HepG2 (cell line): ENCODE results near the gene FBXO5. TPM values are rescaled to one million over a fixed set of nuclear protein-coding genes. Genes with fewer than 3 reads are reported as not detected.

ENCODE experiments used
- ATAC-seq: fragments of 200-7000 bp; cut with Tn5 transposase; 3 replicates; pipeline ENCODE4 v1.9.1; 2020; ENCODE audit warnings: mild to moderate bottlenecking, moderate library complexity
- Bru-seq: library from RNA; stranded (reverse); fragments of 400-500 nt; gene quantifications from one replicate; lab custom pipeline; 2021; lab: Mats Ljungman, UMichigan
- BruChase-seq, 2 experiments: library from RNA; stranded (reverse); fragments of 400-500 nt; gene quantifications; one replicate each; lab custom pipeline; 2021; lab: Mats Ljungman, UMichigan
- BruUV-seq: library from RNA; stranded (reverse); fragments of 400-500 nt; replicated peaks from 2 replicates; lab custom pipeline; 2021; lab: Mats Ljungman, UMichigan
- CTCF ChIA-PET: fragments of 300-600 bp; formaldehyde crosslinking; extraction: SDS; loops from one replicate; lab custom pipeline; 2021; ENCODE audit warnings: low total read pairs, inconsistent platforms, low intra/inter-chr PET ratio; lab: Yijun Ruan, JAX
- POLR2A ChIA-PET: fragments of 350-600 bp; sonication (Branson Sonifier 250); formaldehyde crosslinking; loops from one replicate; lab custom pipeline; 2020; ENCODE audit warnings: antibody characterized with exemption, inconsistent platforms; lab: Yijun Ruan, JAX
- DNase-seq: peaks from one replicate; pipeline ENCODE4 v3.0.0-alpha.2; 2015; ENCODE audit warnings: low spot score
- FAIRE-seq: peaks from 3 replicates; lab custom pipeline; 2011; peaks lifted over from hg19 to GRCh38; lab: Jason Lieb, UNC
- H2AFZ ChIP-seq: one replicate; pipeline ENCODE4 v1.6.1; 2011; ENCODE audit warnings: low read length, inconsistent platforms
- H3K27ac ChIP-seq: fragments of 300-600 bp; 3 replicates; pipeline ENCODE4 v1.8.0; 2011; ENCODE audit warnings: mixed run types, mild to moderate bottlenecking, mixed read lengths, low read length, inconsistent platforms; ENCODE audit not compliant: insufficient read depth; ENCODE audit errors: extremely low read length
- H3K27me3 ChIP-seq, 2 experiments: fragments of 200-600 bp in 1 of 2; 2 replicates in 1 of 2; 3 replicates in 1 of 2; pipeline versions ENCODE4 v1.6.0 to v1.8.0; 2011; ENCODE audit warnings: low read length in 2 of 2, mild to moderate bottlenecking in 2 of 2, moderate library complexity in 2 of 2, inconsistent platforms in 1 of 2; ENCODE audit not compliant: insufficient read depth in 2 of 2, control insufficient read depth in 1 of 2
- H3K36me3 ChIP-seq, 2 experiments: fragments of 200-600 bp in 1 of 2; replicated peaks in 1 of 2; 2 replicates in 1 of 2; 3 replicates in 1 of 2; pipeline versions ENCODE4 v1.5.1 to v1.8.0; 2011; ENCODE audit warnings: low read length in 2 of 2, inconsistent platforms in 1 of 2; ENCODE audit not compliant: insufficient read depth in 2 of 2, control insufficient read depth in 1 of 2
- H3K4me1 ChIP-seq: 2 replicates; pipeline ENCODE4 v1.5.1; 2012; ENCODE audit warnings: low read length, inconsistent platforms; ENCODE audit not compliant: insufficient read depth
- H3K4me2 ChIP-seq: 2 replicates; pipeline ENCODE4 v1.6.0; 2011; ENCODE audit warnings: low read depth, low read length, inconsistent platforms
- H3K4me3 ChIP-seq, 3 experiments: fragments of 200-600 bp in 1 of 3; sonication (generic), shearing (Covaris generic) in 1 of 3; replicated peaks in 1 of 3; 2 replicates each; pipeline ENCODE4 v1.5.1; 2011 to 2016; ENCODE audit warnings: low read length in 3 of 3, inconsistent platforms in 2 of 3, low read depth in 2 of 3, mild to moderate bottlenecking in 2 of 3, control low read depth in 1 of 3, mixed read lengths in 1 of 3; ENCODE audit not compliant: insufficient read depth in 1 of 3
- H3K79me2 ChIP-seq: one replicate; pipeline ENCODE4 v1.6.1; 2011; ENCODE audit warnings: low read length, inconsistent platforms; ENCODE audit not compliant: insufficient read depth
- H3K9ac ChIP-seq: 2 replicates; pipeline ENCODE4 v1.6.0; 2011; ENCODE audit warnings: mild to moderate bottlenecking, low read depth, low read length, inconsistent platforms; ENCODE audit not compliant: insufficient read depth
- H3K9me3 ChIP-seq: 2 replicates; pipeline ENCODE4 v1.5.1; 2012; ENCODE audit warnings: mild to moderate bottlenecking, low read length
- H4K20me1 ChIP-seq: 2 replicates; pipeline ENCODE4 v1.6.0; 2011; ENCODE audit warnings: inconsistent platforms, mild to moderate bottlenecking, low read length, moderate library complexity; ENCODE audit not compliant: insufficient read depth
- AKAP8 ChIP-seq: sonication (generic); formaldehyde crosslinking; IDR thresholded peaks from 2 replicates; pipeline ENCODE4 v1.5.1; 2020; ENCODE audit warnings: mild to moderate bottlenecking, missing genetic modification reagents
- ATF3 ChIP-seq: sonication (generic); formaldehyde crosslinking; IDR thresholded peaks from 2 replicates; pipeline ENCODE4 v1.4.0; 2020; ENCODE audit warnings: missing genetic modification reagents
- BCLAF1 ChIP-seq: fragments of 450-650 bp; IDR thresholded peaks from 2 replicates; pipeline ENCODE4 v1.6.1; 2017; ENCODE audit warnings: mild to moderate bottlenecking
- ELF1 ChIP-seq: sonication (generic); formaldehyde crosslinking; IDR thresholded peaks from 2 replicates; pipeline ENCODE4 v1.4.0; 2020; ENCODE audit warnings: missing genetic modification reagents
- FIP1L1 ChIP-seq: fragments of 200-400 bp; formaldehyde crosslinking; IDR thresholded peaks from 2 replicates; pipeline ENCODE4 v1.6.1; 2018; ENCODE audit warnings: low read depth, mild to moderate bottlenecking, low read length, moderate library complexity, borderline replicate concordance; ENCODE audit not compliant: insufficient read depth
- FOXO1 ChIP-seq: sonication (generic); formaldehyde crosslinking; IDR thresholded peaks from 2 replicates; pipeline ENCODE4 v1.4.0; 2020; ENCODE audit warnings: missing genetic modification reagents
- GLI4 ChIP-seq: sonication (generic); formaldehyde crosslinking; IDR thresholded peaks from 2 replicates; pipeline ENCODE4 v1.5.1; 2020; ENCODE audit warnings: missing genetic modification reagents, mild to moderate bottlenecking, moderate library complexity, borderline replicate concordance
- MED13 ChIP-seq: sonication (generic); formaldehyde crosslinking; IDR thresholded peaks from 2 replicates; pipeline ENCODE4 v1.5.0; 2020; ENCODE audit warnings: missing genetic modification reagents
- SRY ChIP-seq: sonication (generic); formaldehyde crosslinking; IDR thresholded peaks from 2 replicates; pipeline ENCODE4 v1.8.0; 2022; ENCODE audit warnings: mild to moderate bottlenecking, missing genetic modification reagents
- TCF7 ChIP-seq: sonication (generic); IDR thresholded peaks from 2 replicates; pipeline ENCODE4 v1.6.1; 2016; ENCODE audit warnings: antibody characterized with exemption, low read depth
- ZNF180 ChIP-seq: sonication (generic); formaldehyde crosslinking; IDR thresholded peaks from 2 replicates; pipeline ENCODE4 v1.4.0; 2020; ENCODE audit warnings: low read depth, missing genetic modification reagents, borderline replicate concordance
- ZNF354B ChIP-seq: sonication (generic); formaldehyde crosslinking; IDR thresholded peaks from 2 replicates; pipeline ENCODE4 v1.8.0; 2022; ENCODE audit warnings: mild to moderate bottlenecking, missing genetic modification reagents
- WGBS: methylation state at CpG from one replicate; pipeline ENCODE4 v1.1.6; 2017; ENCODE audit warnings: low lambda C conversion rate; 5-methylcytosine and 5-hydroxymethylcytosine counted together
- in situ Hi-C: cut with HindIII; loops from 2 replicates; pipeline ENCODE4 v1.10.0; 2017; ENCODE audit warnings: low pct_unique_long_range_greater_than_20kb; ENCODE audit not compliant: extremely low pct_ligation_motif_present
- intact Hi-C: fragments of 100-400 bp; cut with micrococcal nuclease; formaldehyde crosslinking; loops from one replicate; pipeline ENCODE4 v1.10.0; 2022; ENCODE audit not compliant: unreplicated experiment
- long read RNA-seq, 2 experiments: library from RNA in 1 of 2; library from polyadenylated mRNA in 1 of 2; stranded (forward) in 1 of 2; unstranded in 1 of 2; transcript quantifications; one replicate each; pipeline ENCODE4 v2.0.0, GENCODE V29; 2019 to 2022
- polyA minus RNA-seq, 3 experiments: library from RNA; depleted of rRNA, polyadenylated mRNA; stranded (reverse); fragments of >200 nt; gene quantifications; 2 replicates each; pipeline ENCODE4 v1.2.3, GENCODE V29; 2011; ENCODE audit warnings: low replicate concordance in 1 of 3
- polyA plus RNA-seq, 8 experiments: library from polyadenylated mRNA; depleted of rRNA in 3 of 8; stranded (reverse) in 7 of 8; unstranded in 1 of 8; fragments of >200 nt; fragmentation: Illumina TruSeq in 4 of 8; extraction: Trizol in 4 of 8; gene quantifications; 2 replicates each; pipeline versions ENCODE4 v1.2.1 to v1.2.3, GENCODE V29; 2011 to 2016; ENCODE audit warnings: low read depth in 4 of 8, missing spikeins in 1 of 8, mixed read lengths in 1 of 8; ENCODE audit not compliant: insufficient read depth in 1 of 8
- total RNA-seq, 5 experiments: library from RNA; depleted of rRNA; stranded (reverse); fragments of >200 nt; fragmentation: Illumina TruSeq; extraction: Trizol; gene quantifications; 2 replicates each; pipeline ENCODE4 v1.2.3, GENCODE V29; 2016; ENCODE audit warnings: low read depth in 1 of 5

Gene FBXO5
- 41.5 and 53.4 TPM in 2 replicates for total RNA-seq (2016; rRNA removed; fragmentation: Illumina TruSeq; extraction: Trizol)
- total RNA-seq (2016; cell fraction: cytosol; rRNA removed; fragmentation: Illumina TruSeq; extraction: Trizol; ENCODE audit: low read depth) = 12.2 and 13.1 TPM in 2 replicates
- 41.0 and 52.6 TPM in 2 replicates for total RNA-seq (2016; cell fraction: insoluble cytoplasmic fraction; rRNA removed; fragmentation: Illumina TruSeq; extraction: Trizol)
- total RNA-seq (2016; cell fraction: membrane; rRNA removed; fragmentation: Illumina TruSeq; extraction: Trizol) = 26.8 and 32.5 TPM in 2 replicates
- 33.7 and 33.8 TPM in 2 replicates for total RNA-seq (2016; cell fraction: nucleus; rRNA removed; fragmentation: Illumina TruSeq; extraction: Trizol)
- polyA plus RNA-seq (2011; rRNA removed) = 9.5 and 15.8 TPM in 2 replicates
- polyA plus RNA-seq (2011; cell fraction: cytosol; rRNA removed) = 7.8 and 8.3 TPM in 2 replicates
- 8.9 and 9.3 TPM in 2 replicates for polyA plus RNA-seq (2011; cell fraction: nucleus; rRNA removed)
- polyA plus RNA-seq (2012) = 9.9 and 16.2 TPM in 2 replicates
- 2.0 and 2.6 TPM in 2 replicates for polyA plus RNA-seq (2016; cell fraction: cytosol; fragmentation: Illumina TruSeq; extraction: Trizol; ENCODE audit: low read depth)
- polyA plus RNA-seq (2016; cell fraction: insoluble cytoplasmic fraction; fragmentation: Illumina TruSeq; extraction: Trizol; ENCODE audit: low read depth) = 50.6 and 54.8 TPM in 2 replicates
- 6.0 and 7.7 TPM in 2 replicates for polyA plus RNA-seq (2016; cell fraction: membrane; fragmentation: Illumina TruSeq; extraction: Trizol; ENCODE audit: low read depth)
- 51.9 and 52.2 TPM in 2 replicates for polyA plus RNA-seq (2016; cell fraction: nucleus; fragmentation: Illumina TruSeq; extraction: Trizol; ENCODE audit: insufficient read depth, low read depth)
- polyA minus RNA-seq (2011; rRNA and poly(A)+ RNA removed; ENCODE audit: low replicate concordance) = 2.0 and 4.4 TPM in 2 replicates
- polyA minus RNA-seq (2011; cell fraction: cytosol; rRNA and poly(A)+ RNA removed) = 7.6 and 9.1 TPM in 2 replicates
- polyA minus RNA-seq (2011; cell fraction: nucleus; rRNA and poly(A)+ RNA removed) = 24.9 and 29.1 TPM in 2 replicates
- Bru-seq, nascent RNA = percentile 97 among the genes with signal in this experiment
- BruChase-seq, experiment 1, labeled RNA remaining after a 6-hour chase = percentile 76 among the genes with signal in this experiment
- percentile 92 among the genes with signal in this experiment for BruChase-seq, experiment 2, labeled RNA remaining after a 2-hour chase
- long read RNA-seq, experiment 1, transcript FBXO5-202 (5 exons, 2,221 nt) = minor isoform, 7 of 35 reads
- long read RNA-seq, experiment 1, transcript FBXO5-201 (5 exons, 2,037 nt) = major isoform, 20 of 35 reads
- long read RNA-seq, experiment 1, partial matches to known transcripts = 5 of 35 reads
- long read RNA-seq, experiment 1, other reads (novel, unspliced or antisense) = 2 of 35 reads
- long read RNA-seq, experiment 2, partial matches to known transcripts = 2 of 5 reads
- long read RNA-seq, experiment 2, other reads (novel, unspliced or antisense) = 2 of 5 reads

- Histone ChIP-seq H3K27ac (peak within 1 kb of the TSS; percentile 92), H3K4me2 (peak within 1 kb of the TSS; percentile 83), H3K27me3 (no peaks in the 10 kb centered on the region; a peak in 1 of 5 replicates), H3K36me3 (peaks cover under 1 to 4% of the 10 kb centered on the region in 2 experiments; a peak in 3 of 5 replicates), H3K79me2 (peaks cover 82% of the 10 kb centered on the region), H3K9ac (peak within 1 kb of the TSS; percentile 85), H2AFZ (peak within 1 kb of the TSS; percentile 81), H4K20me1 (peaks cover 31% of the 10 kb centered on the region), H3K4me1 (peaks cover 54% of the 10 kb centered on the region), H3K9me3 (no peaks in the 10 kb centered on the region), H3K4me3 (peak within 1 kb of the TSS; percentile 74 to 100 (median 97))
- POLR2A ChIA-PET = interaction anchor here (0.7 to 2.1 kb wide), 9 partner anchors 9 to 686 kb away, joined by 3 to 28 read pairs (median 4); partner anchors contain the start of gene MTRF1L
- under 1% methylated on average over 46 of the region's 66 CpGs for WGBS
- intact Hi-C loops (loop anchor here (10.0 kb wide), 1 partner anchor 1588 kb away; the partner anchor contains the start of gene ZBTB2), in situ Hi-C loops (loop anchor here (25.0 kb wide), 1 partner anchor 696 kb away; no protein-coding TSS in a partner anchor)
- FAIRE-seq = no peak
- peak; percentile 96 for DNase-seq
- CTCF ChIA-PET = no interaction called here
- peak; percentile 93 for ATAC-seq
- BruUV-seq = no TSS peak
- TF ChIP-seq SRY (peak; percentile 65), BCLAF1 (no peak), ELF1 (CRISPR knock-in tag) (peak; percentile 84), FIP1L1 (0 out of 2 replicates have a peak, but pooled peaks have one; percentile 63), FOXO1 (CRISPR knock-in tag) (no peak), MED13 (CRISPR knock-in tag) (peak; percentile 30; the same call in 1 of the 2 replicates), GLI4 (CRISPR knock-in tag) (peak; percentile 93; the same call in 1 of the 2 replicates), ZNF354B (0 out of 2 replicates have a peak, but pooled peaks have one; percentile 78), AKAP8 (CRISPR knock-in tag) (no peak), ATF3 (peak; percentile 31), TCF7 (no peak), ZNF180 (CRISPR knock-in tag) (peak; percentile 79; the same call in 1 of the 2 replicates)
These were observed at the start of gene FBXO5 for GRCh38 chr6:152982904-152983636. Gene FBXO5 (minus strand): TSS chr6:152983041. CDS start chr6:152982959, 82 bp downstream.
